ENCODE data around the gene ACBD4. TPM values are rescaled to one million over a fixed set of nuclear protein-coding genes. Genes with fewer than 3 reads are reported as not detected.

Gene ACBD4
- total RNA-seq, 2 experiments from 2014 or later = 12.5 to 13.8 TPM

GRCh38 chr17:45150911-45151809, 15.7 kb downstream of the ACBD4 start:
- CTCF ChIA-PET = interaction anchor here (0.7 to 11.2 kb wide), 18 partner anchors 10 to 278 kb away, joined by 3 to 316 read pairs (median 7); partner anchors contain the start of genes ACBD4, HEXIM2 and PLCD3
- intact Hi-C loops (cut with micrococcal nuclease) = no loop called here
- peaks cover 29% of the 10 kb centered on the region for H3K36me3 Mint-ChIP-seq

GRCh38 chr17:45155029-45155428, 19.5 kb downstream of the ACBD4 start:
- ChIA-PET POLR2A (interaction anchor here (0.6 to 0.9 kb wide), 2 partner anchors 9 to 152 kb away, joined by 3 read pairs; no protein-coding TSS in a partner anchor), CTCF (interaction anchor here (0.7 to 11.2 kb wide), 3 partner anchors 19 to 1114 kb away, joined by 5 to 316 read pairs (median 23); partner anchors contain the start of gene ACBD4)
- no peak overlapping the region for H3K4me3 Mint-ChIP-seq
- peak overlapping the region; percentile 49 for H3K27ac Mint-ChIP-seq
- no peaks in the 10 kb centered on the region for H3K9me3 Mint-ChIP-seq
- no peak for DNase-seq
- intact Hi-C loops (cut with micrococcal nuclease) = no loop called here
- no peaks in the 10 kb centered on the region for H3K27me3 Mint-ChIP-seq
- H3K36me3 Mint-ChIP-seq = peaks cover 21% of the 10 kb centered on the region
- peaks cover 47% of the 10 kb centered on the region for H3K4me1 Mint-ChIP-seq (ENCODE audit: low read depth)

More at GRCh38 chr17:45150911-45151809, 15.7 kb downstream of the ACBD4 start:
- H3K27ac Mint-ChIP-seq = peak overlapping the region; percentile 54
- POLR2A ChIA-PET = interaction anchor here (0.6 to 6.1 kb wide), 11 partner anchors 9 to 165 kb away, joined by 3 to 217 read pairs (median 19); partner anchors contain the start of genes ACBD4, FMNL1, HEXIM2 and MAP3K14
- H3K27me3 Mint-ChIP-seq = no peaks in the 10 kb centered on the region
- H3K4me3 Mint-ChIP-seq = peak overlapping the region; percentile 99
- H3K4me1 Mint-ChIP-seq (ENCODE audit: low read depth) = peaks cover 30% of the 10 kb centered on the region
- H3K9me3 Mint-ChIP-seq = no peaks in the 10 kb centered on the region
- no peak for DNase-seq

DNA sequence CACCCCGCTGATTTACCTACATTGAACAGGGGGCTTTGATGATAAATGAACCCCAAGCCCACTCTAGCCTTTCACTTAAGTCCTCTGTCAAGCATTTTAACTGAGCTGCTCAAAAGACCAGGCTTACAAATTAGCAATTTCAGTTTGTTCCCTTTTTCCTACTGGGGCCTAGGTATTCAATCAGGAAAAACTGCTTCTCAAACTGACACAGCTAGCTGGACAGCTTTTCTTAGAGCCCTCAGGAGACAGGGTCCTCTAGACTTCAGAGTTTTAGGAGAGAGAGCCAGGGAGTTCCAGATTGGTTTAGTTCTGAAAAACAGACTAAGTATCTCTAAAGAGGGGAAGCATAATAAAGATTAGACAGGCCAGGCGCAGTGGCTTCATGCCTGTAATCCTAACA, 20.0 kb downstream of the ACBD4 start:
- H3K27me3 Mint-ChIP-seq = no peaks in the 10 kb centered on the region
- H3K4me3 Mint-ChIP-seq = no peak overlapping the region
- intact Hi-C loops (cut with micrococcal nuclease) = no loop called here
- CTCF ChIA-PET = interaction anchor here (0.7 to 11.2 kb wide), 3 partner anchors 20 to 1113 kb away, joined by 5 to 316 read pairs (median 23); partner anchors contain the start of gene ACBD4
- H3K4me1 Mint-ChIP-seq (ENCODE audit: low read depth) = peaks cover 46% of the 10 kb centered on the region
- POLR2A ChIA-PET = interaction anchor here (0.9 kb wide), 1 partner anchor 9 kb away, joined by 3 read pairs; no protein-coding TSS in a partner anchor
- no peaks in the 10 kb centered on the region for H3K9me3 Mint-ChIP-seq
- peak overlapping the region; percentile 49 for H3K27ac Mint-ChIP-seq
- DNase-seq = no peak
- H3K36me3 Mint-ChIP-seq = peaks cover 19% of the 10 kb centered on the region

GRCh38 chr17:45156242-45156641, 20.8 kb downstream of the ACBD4 start:
- ChIA-PET POLR2A (no interaction called here), CTCF (interaction anchor here (2.9 to 11.2 kb wide), 2 partner anchors 21 to 42 kb away, joined by 23 to 316 read pairs; partner anchors contain the start of gene ACBD4)
- H3K27ac Mint-ChIP-seq = peak overlapping the region; percentile 5
- H3K36me3 Mint-ChIP-seq = peaks cover 17% of the 10 kb centered on the region
- intact Hi-C loops (cut with micrococcal nuclease) = no loop called here
- DNase-seq = no peak
- H3K27me3 Mint-ChIP-seq = no peaks in the 10 kb centered on the region
- no peak overlapping the region for H3K4me3 Mint-ChIP-seq
- peaks cover 39% of the 10 kb centered on the region for H3K4me1 Mint-ChIP-seq (ENCODE audit: low read depth)
- no peaks in the 10 kb centered on the region for H3K9me3 Mint-ChIP-seq

DNA sequence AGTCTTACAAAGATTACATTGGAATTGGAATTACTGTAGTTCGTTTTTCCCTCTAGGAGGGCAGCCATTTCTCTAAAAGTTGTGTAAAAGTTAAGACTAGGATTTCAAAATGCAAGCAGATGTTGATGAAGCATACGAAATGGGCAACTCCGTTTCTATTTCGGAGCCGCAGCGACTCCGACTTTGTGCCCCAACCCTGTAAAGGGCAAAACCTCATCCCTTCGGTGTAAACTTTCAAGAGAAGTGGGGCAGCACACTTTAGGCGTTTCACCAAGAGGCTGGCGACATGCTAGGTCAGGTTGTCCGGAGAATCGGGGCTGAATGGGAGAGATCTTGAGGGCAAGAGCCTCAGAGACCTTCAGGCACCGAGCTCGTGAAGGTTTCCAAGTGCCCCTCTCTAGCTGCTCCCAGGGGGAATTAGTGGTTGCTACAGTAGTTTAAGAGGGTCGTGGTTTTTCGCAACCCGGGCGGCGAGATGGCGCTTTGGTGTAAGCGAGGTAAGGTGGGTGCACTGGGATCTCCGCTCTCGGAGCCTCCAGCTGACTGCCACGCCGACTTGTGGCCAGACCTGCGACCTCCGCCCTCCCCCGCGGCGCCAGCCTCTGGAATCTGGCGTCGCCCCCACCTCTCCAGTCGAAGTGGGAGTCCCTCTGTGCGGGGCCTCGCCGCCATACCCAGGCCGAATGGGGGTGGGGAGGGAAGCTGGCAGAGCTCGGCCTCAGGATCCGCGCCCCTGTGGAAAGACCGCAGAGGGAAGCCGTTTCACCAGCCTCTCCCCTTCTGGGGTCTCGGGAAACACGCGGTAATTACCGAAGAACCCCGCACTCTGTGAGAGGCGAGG, 25.2 kb downstream of the ACBD4 start:
- no peaks in the 10 kb centered on the region for H3K9me3 Mint-ChIP-seq
- H3K4me1 Mint-ChIP-seq (ENCODE audit: low read depth) = peaks cover 40% of the 10 kb centered on the region
- H3K27ac Mint-ChIP-seq = peak overlapping the region; percentile 99
- POLR2A ChIA-PET = interaction anchor here (0.8 to 4.8 kb wide), 9 partner anchors 10 to 156 kb away, joined by 3 to 217 read pairs (median 8); partner anchors contain the start of genes HEXIM1, MAP3K14 and NMT1
- peak overlapping the region; percentile 99 for H3K4me3 Mint-ChIP-seq
- peaks cover 20% of the 10 kb centered on the region for H3K36me3 Mint-ChIP-seq
- CTCF ChIA-PET = interaction anchor here (1.0 to 7.6 kb wide), 8 partner anchors 10 to 61 kb away, joined by 3 to 170 read pairs (median 10); partner anchors contain the start of genes ACBD4, FMNL1 and HEXIM1
- intact Hi-C loops (cut with micrococcal nuclease) = loop anchor here (1.0 to 2.0 kb wide), 7 partner anchors 12 to 156 kb away; partner anchors contain the start of genes DCAKD, HEXIM1, MAP3K14 and NMT1
- H3K27me3 Mint-ChIP-seq = peaks cover 2% of the 10 kb centered on the region
- peak; percentile 60 for DNase-seq

DNA sequence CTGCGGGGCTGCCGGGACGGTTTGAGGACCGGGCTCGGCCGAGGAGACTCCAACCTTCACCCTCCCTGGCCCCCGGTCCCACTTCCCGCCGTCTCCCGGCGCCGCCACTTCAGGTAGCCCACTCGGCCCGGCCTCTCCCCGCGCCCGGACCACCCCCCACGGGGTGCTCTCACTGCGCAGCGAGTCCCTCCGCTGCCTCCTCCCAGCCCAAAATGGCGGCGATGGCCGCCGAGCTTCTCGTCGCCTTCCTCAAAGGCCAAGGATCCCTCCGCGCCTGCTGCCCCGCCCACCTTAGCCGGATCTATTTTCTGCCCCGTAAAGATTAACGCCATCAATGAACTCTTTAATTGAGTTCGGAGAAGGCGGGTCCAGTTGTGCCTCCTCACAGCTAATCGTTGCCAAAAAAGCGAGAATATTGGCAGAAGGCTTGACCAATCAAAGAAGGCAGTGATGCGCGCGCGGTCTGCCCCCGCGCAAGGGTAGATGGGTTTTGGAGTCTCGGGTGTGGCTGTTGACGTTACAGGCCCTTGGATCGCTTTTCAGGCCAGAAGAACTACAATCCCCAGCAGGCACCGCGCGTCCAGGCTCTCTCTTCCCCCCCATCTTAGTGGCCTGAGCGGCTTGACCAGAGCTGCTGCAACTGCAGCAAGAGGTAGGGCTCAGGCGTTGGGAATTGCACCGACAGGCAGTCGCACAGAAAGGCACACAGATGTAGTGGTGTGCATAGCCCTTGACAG, 26.0 kb downstream of the ACBD4 start, which contains the start of gene HEXIM2:
Gene HEXIM2, plus strand, starts transcription at position 588 of the 737 bp plus-strand sequence. CDS start 919 bp downstream, outside the sequence.
- DNase-seq = peak; percentile 99
- intact Hi-C loops (cut with micrococcal nuclease) = loop anchor here (1.0 to 2.0 kb wide), 7 partner anchors 12 to 155 kb away; partner anchors contain the start of genes DCAKD, HEXIM1, MAP3K14 and NMT1
- peaks cover 20% of the 10 kb centered on the region for H3K36me3 Mint-ChIP-seq
- peak within 1 kb of the TSS; percentile 99 for H3K4me3 Mint-ChIP-seq
- POLR2A ChIA-PET = interaction anchor here (0.8 to 4.8 kb wide), 10 partner anchors 9 to 155 kb away, joined by 3 to 217 read pairs (median 8); partner anchors contain the start of genes ACBD4, HEXIM1, MAP3K14 and NMT1
- no peaks in the 10 kb centered on the region for H3K9me3 Mint-ChIP-seq
- CTCF ChIA-PET = interaction anchor here (0.6 to 7.6 kb wide), 11 partner anchors 11 to 224 kb away, joined by 3 to 170 read pairs (median 4); partner anchors contain the start of genes ACBD4, FMNL1 and HEXIM1
- H3K4me1 Mint-ChIP-seq (ENCODE audit: low read depth) = peaks cover 36% of the 10 kb centered on the region
- peaks cover 2% of the 10 kb centered on the region for H3K27me3 Mint-ChIP-seq
- H3K27ac Mint-ChIP-seq = peak within 1 kb of the TSS; percentile 99

GRCh38 chr17:45162025-45162687, 26.7 kb downstream of the ACBD4 start:
- Mint-ChIP-seq H3K4me3 (peak overlapping the region; percentile 99), H3K36me3 (peaks cover 20% of the 10 kb centered on the region), H3K27me3 (peaks cover 2% of the 10 kb centered on the region), H3K4me1 (ENCODE audit: low read depth) (peaks cover 36% of the 10 kb centered on the region), H3K27ac (peak overlapping the region; percentile 99), H3K9me3 (no peaks in the 10 kb centered on the region)
- ChIA-PET POLR2A (interaction anchor here (0.8 to 4.8 kb wide), 9 partner anchors 8 to 155 kb away, joined by 4 to 217 read pairs (median 8); partner anchors contain the start of genes ACBD4, HEXIM1 and MAP3K14), CTCF (interaction anchor here (0.6 to 7.6 kb wide), 8 partner anchors 12 to 223 kb away, joined by 3 to 170 read pairs (median 7); partner anchors contain the start of genes ACBD4 and HEXIM1)
- intact Hi-C loops (cut with micrococcal nuclease) = no loop called here
- no peak for DNase-seq

DNA sequence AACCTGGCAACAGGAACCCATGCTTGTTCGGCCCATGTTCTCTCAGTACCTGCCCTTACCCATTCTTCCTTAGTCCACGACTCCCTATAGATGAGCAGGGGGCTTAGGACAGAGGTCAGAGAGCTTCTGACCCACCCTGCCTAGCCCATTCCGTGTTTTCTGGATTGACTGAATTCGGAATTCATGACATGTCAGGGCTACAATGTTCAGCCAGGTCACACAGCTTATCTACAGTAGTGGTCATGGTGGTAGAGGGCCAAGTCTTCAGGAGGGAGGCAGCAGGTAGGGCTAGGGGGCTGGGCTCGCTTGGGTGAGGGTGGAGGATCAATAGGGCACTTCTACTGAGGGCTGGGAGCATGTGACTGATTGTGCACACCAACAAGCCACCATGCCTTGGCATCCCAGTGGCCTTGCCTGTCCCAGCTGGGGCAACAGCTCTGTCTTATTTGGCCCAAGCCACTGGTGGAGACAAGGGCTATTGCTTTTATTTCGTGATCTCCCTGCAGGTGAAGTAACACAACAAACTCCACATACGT, 29.3 kb downstream of the ACBD4 start:
- CTCF ChIA-PET = interaction anchor here (7.3 to 7.6 kb wide), 2 partner anchors 14 to 30 kb away, joined by 89 to 170 read pairs; partner anchors contain the start of genes ACBD4 and HEXIM1
- H3K4me3 Mint-ChIP-seq = no peak overlapping the region
- H3K27ac Mint-ChIP-seq = no peak overlapping the region
- intact Hi-C loops (cut with micrococcal nuclease) = no loop called here
- H3K4me1 Mint-ChIP-seq (ENCODE audit: low read depth) = peaks cover 15% of the 10 kb centered on the region
- DNase-seq = no peak
- no peaks in the 10 kb centered on the region for H3K9me3 Mint-ChIP-seq
- peaks cover 8% of the 10 kb centered on the region for H3K36me3 Mint-ChIP-seq
- POLR2A ChIA-PET = no interaction called here
- H3K27me3 Mint-ChIP-seq = peaks cover 2% of the 10 kb centered on the region

- intact Hi-C loops (cut with micrococcal nuclease) = no loop called here
- CTCF ChIA-PET = interaction anchor here (1.0 to 5.0 kb wide), 2 partner anchors 18 to 29 kb away, joined by 3 to 41 read pairs; partner anchors contain the start of gene HEXIM1
- Mint-ChIP-seq H3K4me1 (ENCODE audit: low read depth) (peaks cover 16% of the 10 kb centered on the region), H3K9me3 (no peaks in the 10 kb centered on the region), H3K27ac (no peak overlapping the region), H3K4me3 (no peak overlapping the region), H3K27me3 (no peaks in the 10 kb centered on the region), H3K36me3 (no peaks in the 10 kb centered on the region)
- POLR2A ChIA-PET = no interaction called here
- no peak for DNase-seq
Observed at GRCh38 chr17:45168991-45169752, 33.7 kb downstream of the ACBD4 start.

All from activated CD4-positive, alpha-beta memory T cell treated with anti-CD3 and anti-CD28 coated beads for 36 hours (primary cell).